Heart right ventricle (tissue), 16 donors: ENCODE measurements around the gene SLC14A1. TPM values are rescaled to one million over a fixed set of nuclear protein-coding genes. Genes with fewer than 3 reads are reported as not detected.

ENCODE experiments used
- ATAC-seq, 8 donors: fragments of 200-7000 bp; cut with Tn5 transposase; one replicate each; pipeline ENCODE4 v1.9.1; 2020; ENCODE audit warnings: mild to moderate bottlenecking in 8 of 8, moderate library complexity in 8 of 8, moderate number of reproducible peaks in 1 of 8
- DNase-seq, 2 donors: peaks; one replicate each; pipeline ENCODE4 v3.0.0-alpha.2; 2020
- H3K27ac ChIP-seq, 10 donors: fragments of 200-600 bp; sonication (generic) in 2 of 10; one replicate each; pipeline versions ENCODE4 v1.5.0 to v1.8.0; 2020 to 2022; ENCODE audit warnings: mild to moderate bottlenecking in 3 of 10
- H3K27me3 ChIP-seq, 7 donors: fragments of 200-600 bp; one replicate each; pipeline ENCODE4 v1.8.0; 2021 to 2022; ENCODE audit warnings: mild to moderate bottlenecking in 2 of 7
- H3K36me3 ChIP-seq, 9 donors: fragments of 200-600 bp; sonication (generic) in 1 of 9; one replicate each; pipeline versions ENCODE4 v1.5.0 to v1.8.0; 2020 to 2022; ENCODE audit warnings: mild to moderate bottlenecking in 2 of 9
- H3K4me1 ChIP-seq, 9 donors: fragments of 200-600 bp; sonication (generic) in 1 of 9; one replicate each; pipeline versions ENCODE4 v1.5.0 to v1.8.0; 2020 to 2022; ENCODE audit warnings: mild to moderate bottlenecking in 4 of 9
- H3K4me3 ChIP-seq, 10 donors: fragments of 200-600 bp; sonication (generic) in 2 of 10; one replicate each; pipeline versions ENCODE4 v1.5.0 to v1.8.0; 2020 to 2022; ENCODE audit warnings: mild to moderate bottlenecking in 7 of 10, moderate library complexity in 2 of 10
- H3K9me3 ChIP-seq, 11 donors: fragments of 200-600 bp in 10 of 11; sonication (generic) in 2 of 11; one replicate each; pipeline versions ENCODE4 v1.5.0 to v1.8.0; 2013 to 2022; ENCODE audit warnings: mild to moderate bottlenecking in 2 of 11, control low read depth in 1 of 11, moderate library complexity in 1 of 11
- CTCF ChIP-seq, 9 donors: fragments of 200-600 bp; sonication (generic) in 2 of 9; IDR thresholded peaks; one replicate each; pipeline versions ENCODE4 v1.5.0 to v1.8.0; 2021 to 2022; ENCODE audit warnings: antibody characterized with exemption in 9 of 9, mild to moderate bottlenecking in 5 of 9, moderate library complexity in 1 of 9
- WGBS, 2 donors: extraction: QIAGEN DNeasy Blood & Tissue Kit; methylation state at CpG; one replicate each; pipeline ENCODE4 v1.1.7; 2013; ENCODE audit warnings: inconsistent platforms in 1 of 2; 5-methylcytosine and 5-hydroxymethylcytosine counted together
- intact Hi-C, 10 donors: fragments of 100-400 bp; cut with DNase I; formaldehyde crosslinking; loops; one replicate each; pipeline versions ENCODE4 v1.11.1 to v1.14.2; 2022
- polyA plus RNA-seq, 2 donors: library from polyadenylated mRNA; stranded (reverse); fragments of 200-250 nt; gene quantifications; one replicate each; pipeline ENCODE4 v1.2.3, GENCODE V29; 2013
- total RNA-seq, 10 donors: library from RNA; stranded (reverse); fragmentation: NEBNext Ultra II Directional in 3 of 10; extraction: Animal tissue kit (Norgen Biotek cat#: 25700) in 3 of 10; gene quantifications; one replicate each; pipeline versions ENCODE4 v1.2.1 to v1.2.4, GENCODE V29; 2021 to 2023
- donor health status: Arrhythmogenic right ventricular cardiomyopathy.
- donor health status: ischemic (EF 13 %, LVEDD 7.1; RV severe dilation, severe dysfunction).
- donor health status: healthy with polysubstance abuse.
- donor health status: DM: no; HTN: yes; CAD: no.
- donor health status: DM: no; HTN: no; CAD: no.
- donor health status: ischemic (EF 25% LVEDD 6.9; RV normal size, moderate dysfunction).
- donor health status: ischemic (EF 25% LVEDD 5.7; RV mildly dilated, moderate dysfunction).
- donor health status: healthy.
- donor health status: DM: yes; HTN: yes; CAD: no.
- donor health status: Ischemic cardiomyopathy.
- donor health status: ischemic (EF 35%, LVEDD 5.7; RV mildly dilated, moderate dysfunction).
- donor health status: nonischemic (EF 11% LVEDD 7.7; RV severe dilation, severe dysfunction).
- donor health status: DM: yes; HTN: yes; CAD: no.
- donor health status: PGD.
- donor health status: ischemic (EF 29% LVEDD 5.4; RV normal size, mild dysfunction).
- donor health status: nonischemic (EF 23%, LVEDD 6.1; RV moderate dilation, normal function).

SLC14A1 gene
- total and polyA plus RNA-seq, 12 donors: 5.6 to 29.7 (median 12.7) TPM

GRCh38 chr18:45780568-45780967, 56.6 kb downstream of the SLC14A1 start:
- TF ChIP-seq CTCF (IDR thresholded peaks at IDR 0.05): no peak
- Histone ChIP-seq H3K9me3 (no peaks in the 10 kb centered on the region), H3K4me3 (no peak overlapping the region), H3K36me3 (no peaks in the 10 kb centered on the region), H3K27ac (no peak overlapping the region), H3K27me3 (peaks cover 0 to 8% (median 0%) of the 10 kb centered on the region in 7 donors), H3K4me1 (peaks cover 0 to 26% (median 9%) of the 10 kb centered on the region in 9 donors)
- DNase-seq (no peak), ATAC-seq (peak in 6 of 8 donors; percentile 17 to 48 (median 27))
- intact Hi-C loops: loop anchor here in 2 of 10 donors (2.0 to 10.0 kb wide), 2 partner anchors 50 to 56 kb away; partner anchors contain the start of gene SLC14A1 (in 1 of the 2)
- 41 to 45% methylated on average over 2 of the region's 2 CpGs for WGBS, 2 donors

- ATAC-seq: no peak
- WGBS, 2 donors: 87 to 90% methylated on average over 1 of the region's 1 CpG
- intact Hi-C loops: loop anchor here in 1 of 10 donors (10.0 kb wide), 1 partner anchor 58 kb away; the partner anchor contains the start of gene SLC14A1
Observed at GRCh38 chr18:45782662-45783061, 58.7 kb downstream of the SLC14A1 start.

GRCh38 chr18:45783097-45784075, 59.4 kb downstream of the SLC14A1 start:
- no peaks in the 10 kb centered on the region for H3K36me3 ChIP-seq
- H3K27ac ChIP-seq: no peak overlapping the region
- WGBS, 2 donors: 82 to 88% methylated on average over 9 of the region's 9 CpGs
- no peaks in the 10 kb centered on the region for H3K9me3 ChIP-seq
- H3K27me3 ChIP-seq: peaks cover 0 to 8% (median 0%) of the 10 kb centered on the region in 7 donors
- ATAC-seq (no peak), DNase-seq (no peak)
- no peak for TF ChIP-seq CTCF (IDR thresholded peaks at IDR 0.05)
- no peak overlapping the region for H3K4me3 ChIP-seq
- peaks cover 0 to 21% (median 7%) of the 10 kb centered on the region in 9 donors for H3K4me1 ChIP-seq
- intact Hi-C loops: loop anchor here in 1 of 10 donors (10.0 kb wide), 1 partner anchor 59 kb away; the partner anchor contains the start of gene SLC14A1

More at GRCh38 chr18:45782662-45783061, 58.7 kb downstream of the SLC14A1 start:
- H3K27ac ChIP-seq: no peak overlapping the region
- no peaks in the 10 kb centered on the region for H3K36me3 ChIP-seq
- no peaks in the 10 kb centered on the region for H3K9me3 ChIP-seq
- peaks cover 0 to 8% (median 0%) of the 10 kb centered on the region in 7 donors for H3K27me3 ChIP-seq
- H3K4me3 ChIP-seq: no peak overlapping the region
- no peak for DNase-seq
- H3K4me1 ChIP-seq: peaks cover 0 to 21% (median 7%) of the 10 kb centered on the region in 9 donors
- TF ChIP-seq CTCF (IDR thresholded peaks at IDR 0.05): no peak

GRCh38 chr18:45785134-45785533, 61.2 kb downstream of the SLC14A1 start:
- ATAC-seq (peak in 4 of 8 donors; percentile 21 to 81 (median 46)), DNase-seq (peak in 1 of 2 donors; percentile 21)
- H3K27me3 ChIP-seq: peaks cover 0 to 6% (median 0%) of the 10 kb centered on the region in 7 donors
- WGBS, 2 donors: 34 to 46% methylated on average over 4 of the region's 4 CpGs
- no peaks in the 10 kb centered on the region for H3K9me3 ChIP-seq
- intact Hi-C loops: loop anchor here in 1 of 10 donors (10.0 kb wide), 1 partner anchor 60 kb away; the partner anchor contains the start of gene SLC14A1
- no peak for TF ChIP-seq CTCF (IDR thresholded peaks at IDR 0.05)
- no peak overlapping the region for H3K27ac ChIP-seq
- H3K36me3 ChIP-seq: no peaks in the 10 kb centered on the region
- H3K4me1 ChIP-seq: peaks cover 0 to 17% (median 7%) of the 10 kb centered on the region in 9 donors
- no peak overlapping the region for H3K4me3 ChIP-seq
